Mesodermal cell (in vitro differentiated cells): ENCODE measurements around the gene OSBPL6.
"Not testable (repeated sequence)": the region's sequence is repeated elsewhere in the genome, so short reads cannot be mapped to it uniquely, and the experiment has no call there.

Experiments used
- H3K27ac ChIP-seq: 2 replicates; pipeline ENCODE4 v1.7.0; 2013; ENCODE audit warnings: mild to moderate bottlenecking, low read depth, low read length, moderate library complexity; ENCODE audit not compliant: severe bottlenecking
- H3K36me3 ChIP-seq: 2 replicates; pipeline ENCODE4 v1.7.1; 2013; ENCODE audit warnings: mild to moderate bottlenecking, low read length, moderate library complexity; ENCODE audit not compliant: control insufficient read depth, insufficient read depth
- H3K4me1 ChIP-seq: one replicate; pipeline ENCODE4 v1.7.1; 2013; ENCODE audit warnings: mild to moderate bottlenecking, low read length; ENCODE audit not compliant: insufficient read depth, control insufficient read depth, poor library complexity, severe bottlenecking
- H3K4me3 ChIP-seq: 2 replicates; pipeline ENCODE4 v1.7.0; 2013; ENCODE audit warnings: low read length, control low read depth, mild to moderate bottlenecking; ENCODE audit not compliant: insufficient read depth, poor library complexity, severe bottlenecking; ENCODE audit errors: extremely low read depth
- H3K9me3 ChIP-seq: 2 replicates; pipeline ENCODE4 v1.7.1; 2013; ENCODE audit warnings: mild to moderate bottlenecking, low read length, moderate library complexity; ENCODE audit not compliant: control insufficient read depth
- WGBS, 2 experiments: methylation state at CpG; one replicate each; pipeline ENCODE4 v1.1.5; 2013; ENCODE audit warnings: missing lambda C conversion rate in 2 of 2; ENCODE audit not compliant: insufficient coverage in 2 of 2; 5-methylcytosine and 5-hydroxymethylcytosine counted together

Gene OSBPL6

DNA sequence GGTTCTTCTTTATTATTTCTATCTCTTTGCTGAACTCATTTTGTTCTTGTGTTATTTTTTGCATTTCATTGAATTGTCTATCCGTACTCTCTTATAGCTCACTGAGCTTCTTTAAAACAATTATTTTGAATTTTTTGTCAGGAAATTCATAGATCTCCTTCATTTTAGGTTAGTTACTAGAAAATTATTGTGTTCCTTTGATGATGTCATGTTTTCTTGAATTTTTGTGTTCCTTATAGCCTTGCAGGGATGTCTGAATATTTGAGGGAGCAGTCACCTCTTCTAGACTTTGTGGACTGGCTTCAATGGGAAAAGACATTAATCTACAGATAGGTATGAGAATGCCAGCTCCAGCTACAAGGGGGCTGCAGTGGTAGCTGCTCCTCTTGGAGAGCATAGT, 20.7 kb upstream of the OSBPL6 start:
- Histone ChIP-seq H3K4me3 (no peak overlapping the region), H3K9me3 (no peaks in the 10 kb centered on the region), H3K27ac (no peak overlapping the region), H3K36me3 (no peaks in the 10 kb centered on the region), H3K4me1 (no peaks in the 10 kb centered on the region)
- WGBS, 2 experiments, result no CpG with 5 or more reads among the region's 1 CpG

DNA sequence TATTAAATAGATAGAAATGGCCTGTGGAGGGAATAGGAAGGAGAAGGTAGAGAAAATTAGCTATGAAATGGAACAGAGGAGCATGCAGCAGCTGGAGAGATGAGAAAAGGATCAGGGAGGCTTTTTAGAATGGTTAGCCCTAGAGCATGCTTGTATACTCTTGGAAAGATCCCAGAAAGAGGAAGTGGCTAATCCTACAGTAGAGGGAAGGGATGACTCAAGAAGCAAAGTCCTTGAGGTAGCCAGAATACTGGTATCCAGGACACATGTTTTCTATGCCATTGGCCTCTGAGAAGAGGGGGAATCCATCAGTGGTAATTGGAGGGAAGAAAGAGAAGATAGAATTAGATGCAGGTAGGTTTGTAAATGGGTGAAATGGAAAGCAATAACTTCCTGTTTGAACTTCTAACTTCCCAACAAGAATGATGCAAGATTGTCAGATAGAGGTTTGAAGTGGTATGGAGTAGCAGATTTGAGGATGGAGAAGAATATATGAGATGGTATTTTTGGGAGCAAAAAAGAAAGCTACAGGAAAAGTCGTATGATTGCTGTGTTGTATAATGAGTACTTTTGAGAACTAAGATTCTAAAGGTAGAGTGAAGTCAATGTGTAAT, 17.1 kb upstream of the OSBPL6 start:
- Histone ChIP-seq H3K27ac (no peak overlapping the region), H3K36me3 (no peaks in the 10 kb centered on the region), H3K9me3 (no peaks in the 10 kb centered on the region), H3K4me3 (no peak overlapping the region), H3K4me1 (no peaks in the 10 kb centered on the region)
- 73 to 94% methylated on average over 1 of the region's 1 CpG for WGBS, 2 experiments

DNA sequence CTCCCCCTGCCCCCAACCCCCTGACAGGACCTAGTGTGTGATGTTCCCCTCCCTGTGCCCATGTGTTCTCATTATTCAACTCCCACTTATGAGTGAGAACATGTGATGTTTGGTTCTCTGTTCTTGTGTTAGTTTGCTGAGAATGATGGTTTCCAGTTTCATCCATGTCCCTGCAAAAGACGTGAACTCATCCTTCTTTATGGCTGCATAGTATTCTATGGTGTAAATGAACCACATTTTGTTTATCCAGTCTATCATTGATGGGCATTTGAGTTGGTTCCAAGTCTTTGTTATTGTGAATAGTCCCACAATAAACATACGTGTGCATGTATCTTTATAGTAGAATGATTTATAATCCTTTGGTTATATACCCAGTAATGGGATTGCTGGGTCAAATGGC, 13.7 kb upstream of the OSBPL6 start:
- H3K9me3 ChIP-seq, H3K27ac ChIP-seq, H3K4me1 ChIP-seq, H3K4me3 ChIP-seq, H3K36me3 ChIP-seq: not testable (repeated sequence)
- no CpG with 5 or more reads among the region's 2 CpGs for WGBS, 2 experiments

GRCh38 chr2:178187861-178188260, 6.5 kb upstream of the OSBPL6 start:
- 93 to 100% methylated on average over 3 of the region's 4 CpGs for WGBS, 2 experiments
- no peak overlapping the region for H3K27ac ChIP-seq
- H3K4me1 ChIP-seq, result no peaks in the 10 kb centered on the region
- H3K4me3 ChIP-seq, result no peak overlapping the region
- H3K9me3 ChIP-seq, result no peaks in the 10 kb centered on the region
- no peaks in the 10 kb centered on the region for H3K36me3 ChIP-seq

DNA sequence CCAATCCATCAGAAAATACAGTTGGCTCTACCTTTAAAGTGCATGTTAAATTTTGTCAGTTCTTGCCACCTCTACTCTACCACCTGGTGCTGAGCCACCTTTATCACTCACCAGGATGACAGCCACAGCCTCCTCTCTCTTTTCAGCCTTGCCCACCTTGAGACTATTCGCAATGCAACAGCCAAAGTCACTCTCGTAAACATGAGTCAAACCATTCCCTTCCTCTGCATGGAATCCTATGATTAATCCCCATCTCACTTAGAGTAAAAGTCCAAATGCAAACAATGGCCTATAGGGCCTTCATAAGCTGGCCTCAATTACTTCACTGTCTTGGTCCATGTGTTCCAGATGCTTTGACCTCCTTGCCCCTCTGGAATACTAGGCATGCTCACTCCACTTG, 5.8 kb upstream of the OSBPL6 start:
- H3K36me3 ChIP-seq, result no peaks in the 10 kb centered on the region
- no peaks in the 10 kb centered on the region for H3K4me1 ChIP-seq
- H3K4me3 ChIP-seq, result no peak overlapping the region
- no peak overlapping the region for H3K27ac ChIP-seq
- WGBS, 2 experiments, result 74 to 91% methylated on average over 2 of the region's 2 CpGs
- no peaks in the 10 kb centered on the region for H3K9me3 ChIP-seq

DNA sequence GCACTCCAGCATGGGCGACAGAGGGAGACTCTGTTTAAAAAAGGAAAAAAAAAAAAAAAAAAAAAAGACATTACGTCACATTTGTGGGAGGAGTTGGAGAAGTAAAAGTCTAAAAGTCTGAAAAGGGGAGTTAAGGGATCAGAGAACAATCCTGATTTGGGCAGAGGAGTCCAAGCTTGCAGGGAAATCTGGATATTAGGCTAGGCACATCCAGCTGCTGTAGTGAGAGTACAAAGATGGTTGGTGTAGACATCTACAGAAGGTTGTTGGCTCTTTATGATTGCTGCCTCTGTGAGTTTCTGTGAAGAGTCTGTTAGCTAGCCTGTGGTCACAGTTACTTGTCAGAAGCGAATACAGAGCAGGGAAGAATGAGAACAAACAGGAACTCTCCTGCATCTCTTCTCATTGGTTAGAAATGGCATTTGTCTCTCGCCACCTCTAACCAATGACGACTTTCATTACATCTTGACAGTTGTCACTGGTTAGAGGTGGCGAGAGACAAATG, 3.3 kb upstream of the OSBPL6 start:
- H3K27ac ChIP-seq, result no peak overlapping the region
- no peaks in the 10 kb centered on the region for H3K36me3 ChIP-seq
- no peaks in the 10 kb centered on the region for H3K4me1 ChIP-seq
- 92% methylated on average over 2 of the region's 6 CpGs; no CpG with 5 or more reads in 1 of the 2 experiments for WGBS, 2 experiments
- H3K9me3 ChIP-seq, result no peaks in the 10 kb centered on the region
- H3K4me3 ChIP-seq, result no peak overlapping the region

DNA sequence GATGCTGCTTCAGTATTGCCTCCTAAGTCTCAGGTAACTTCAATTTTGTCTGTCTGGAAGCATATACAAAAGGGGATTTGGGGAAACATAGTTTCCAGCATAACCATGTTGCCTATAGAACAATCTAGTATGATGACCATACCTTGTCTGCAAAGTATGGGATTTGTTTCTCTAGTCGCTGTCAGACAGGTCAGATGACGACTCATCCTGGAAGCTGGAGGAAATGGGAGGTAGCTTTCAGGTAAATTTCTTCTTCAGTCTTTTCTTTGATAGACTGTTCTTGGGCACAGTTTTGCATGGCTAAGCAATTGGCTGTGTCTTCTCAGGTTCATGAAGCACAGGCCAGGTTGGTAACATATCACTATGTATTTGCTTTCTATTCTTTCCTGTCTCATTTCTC, 2.8 kb upstream of the OSBPL6 start:
- 94% methylated on average over 2 of the region's 2 CpGs; no CpG with 5 or more reads in 1 of the 2 experiments for whole genome bisulfite sequencing, 2 experiments
- Histone ChIP-seq H3K4me3 (no peak overlapping the region), H3K36me3 (no peaks in the 10 kb centered on the region), H3K9me3 (no peaks in the 10 kb centered on the region), H3K4me1 (no peaks in the 10 kb centered on the region), H3K27ac (no peak overlapping the region)

GRCh38 chr2:178193496-178193822, 853 bp upstream of the OSBPL6 start:
- 40 to 69% methylated on average over 2 to 7 of the region's 10 CpGs for WGBS, 2 experiments
- Histone ChIP-seq H3K4me1 (no peaks in the 10 kb centered on the region), H3K27ac (no peak overlapping the region), H3K9me3 (no peaks in the 10 kb centered on the region), H3K36me3 (no peaks in the 10 kb centered on the region), H3K4me3 (peak overlapping the region; percentile 80)

- peak overlapping the region; percentile 55 for H3K27ac ChIP-seq
- 0% methylated on average over 36 to 62 of the region's 83 CpGs for WGBS, 2 experiments
- H3K4me1 ChIP-seq, result no peaks in the 10 kb centered on the region
- H3K9me3 ChIP-seq, result no peaks in the 10 kb centered on the region
- H3K4me3 ChIP-seq, result peak overlapping the region; percentile 80
- no peaks in the 10 kb centered on the region for H3K36me3 ChIP-seq
These were observed 483 bp downstream of the OSBPL6 start for GRCh38 chr2:178194600-178195389.

GRCh38 chr2:178195390-178196166, 1.3 kb downstream of the OSBPL6 start:
- WGBS, 2 experiments, result 13 to 18% methylated on average over 9 to 13 of the region's 14 CpGs
- Histone ChIP-seq H3K9me3 (no peaks in the 10 kb centered on the region), H3K4me1 (no peaks in the 10 kb centered on the region), H3K4me3 (peak overlapping the region; percentile 80), H3K27ac (no peak overlapping the region), H3K36me3 (no peaks in the 10 kb centered on the region)
